Upper lobe of left lung (tissue), 6 donors: Measurements from ENCODE around the gene AFAP1L2. TPM values are rescaled to one million over a fixed set of nuclear protein-coding genes. Genes with fewer than 3 reads are reported as not detected.
A peak's percentile ranks its signal among the peaks of the same experiment; 100 is the strongest.

ENCODE experiments used
- ATAC-seq, 2 donors: fragments of 200-7000 bp; cut with Tn5 transposase; one replicate each; pipeline ENCODE4 v1.9.1; 2022; ENCODE audit warnings: mild to moderate bottlenecking in 2 of 2, moderate library complexity in 2 of 2; ENCODE audit not compliant: low FRiP score in 2 of 2
- DNase-seq, 2 donors: peaks; one replicate each; pipeline ENCODE4 v3.0.0-alpha.2; 2019 to 2020
- H3K27ac ChIP-seq, 4 donors: fragments of 200-600 bp; sonication (generic); one replicate each; pipeline ENCODE4 v1.5.1; 2016 to 2019
- H3K27me3 ChIP-seq, 4 donors: fragments of 200-600 bp; sonication (generic); one replicate each; pipeline ENCODE4 v1.5.1; 2017 to 2019
- H3K36me3 ChIP-seq, 4 donors: fragments of 200-600 bp; sonication (generic); one replicate each; pipeline ENCODE4 v1.5.1; 2016 to 2019
- H3K4me1 ChIP-seq, 4 donors: fragments of 200-600 bp; sonication (generic); one replicate each; pipeline ENCODE4 v1.5.1; 2018 to 2019
- H3K4me3 ChIP-seq, 4 donors: fragments of 200-600 bp; sonication (generic); one replicate each; pipeline ENCODE4 v1.5.1; 2017 to 2019; ENCODE audit warnings: mild to moderate bottlenecking in 2 of 4, moderate library complexity in 1 of 4
- H3K9me3 ChIP-seq, 4 donors: fragments of 200-600 bp; sonication (generic); one replicate each; pipeline ENCODE4 v1.5.1; 2018 to 2019
- EP300 ChIP-seq, 4 donors: sonication (generic); formaldehyde crosslinking; IDR thresholded peaks; one replicate each; pipeline ENCODE4 v1.5.1; 2017; ENCODE audit warnings: antibody characterized with exemption in 4 of 4, control low read depth in 2 of 4
- POLR2A ChIP-seq, 4 donors: fragments of 450-650 bp; IDR thresholded peaks; one replicate each; pipeline ENCODE4 v1.5.1; 2016 to 2017; ENCODE audit warnings: antibody characterized with exemption in 4 of 4, mild to moderate bottlenecking in 2 of 4
- POLR2AphosphoS5 ChIP-seq, 2 donors: sonication (generic); formaldehyde crosslinking; IDR thresholded peaks; one replicate each; pipeline ENCODE4 v1.5.1; 2017; ENCODE audit warnings: antibody characterized with exemption in 2 of 2
- WGBS, 2 donors: methylation state at CpG; one replicate each; pipeline ENCODE4 v1.1.5; 2017 to 2018; 5-methylcytosine and 5-hydroxymethylcytosine counted together
- total RNA-seq, 6 donors: library from RNA; depleted of rRNA in 4 of 6; stranded (reverse); fragments of >200 nt in 4 of 6; gene quantifications; one replicate each; pipeline versions ENCODE4 v1.1.0 to v1.2.1, GENCODE V29; 2016 to 2021
- TF ChIP-seq, protein P1 (sequence below), 6 experiments: fragments of 450-650 bp in 4 of 6; fragments of 200-600 bp in 2 of 6; sonication (generic) in 2 of 6; IDR thresholded peaks; one replicate each; pipeline ENCODE4 v1.5.1; 2016 to 2019; ENCODE audit warnings: antibody characterized with exemption in 6 of 6
- donor health status: DM: no; HTN: no; CAD: no; lungs with moderate emphysema.
- donor health status: DM: no; HTN: yes; CAD: no; lungs with severe emphysema.

AFAP1L2 gene
- total RNA-seq, 6 donors from 2014 or later: 2.3 to 9.6 (median 3.4) TPM

- H3K36me3 ChIP-seq: peaks cover 0 to 13% (median 6%) of the 10 kb centered on the region in 4 donors
- ATAC-seq (no peak), DNase-seq (no peak)
- H3K9me3 ChIP-seq: peaks cover 3 to 22% (median 16%) of the 10 kb centered on the region in 4 donors
- TF ChIP-seq, protein P1, sequence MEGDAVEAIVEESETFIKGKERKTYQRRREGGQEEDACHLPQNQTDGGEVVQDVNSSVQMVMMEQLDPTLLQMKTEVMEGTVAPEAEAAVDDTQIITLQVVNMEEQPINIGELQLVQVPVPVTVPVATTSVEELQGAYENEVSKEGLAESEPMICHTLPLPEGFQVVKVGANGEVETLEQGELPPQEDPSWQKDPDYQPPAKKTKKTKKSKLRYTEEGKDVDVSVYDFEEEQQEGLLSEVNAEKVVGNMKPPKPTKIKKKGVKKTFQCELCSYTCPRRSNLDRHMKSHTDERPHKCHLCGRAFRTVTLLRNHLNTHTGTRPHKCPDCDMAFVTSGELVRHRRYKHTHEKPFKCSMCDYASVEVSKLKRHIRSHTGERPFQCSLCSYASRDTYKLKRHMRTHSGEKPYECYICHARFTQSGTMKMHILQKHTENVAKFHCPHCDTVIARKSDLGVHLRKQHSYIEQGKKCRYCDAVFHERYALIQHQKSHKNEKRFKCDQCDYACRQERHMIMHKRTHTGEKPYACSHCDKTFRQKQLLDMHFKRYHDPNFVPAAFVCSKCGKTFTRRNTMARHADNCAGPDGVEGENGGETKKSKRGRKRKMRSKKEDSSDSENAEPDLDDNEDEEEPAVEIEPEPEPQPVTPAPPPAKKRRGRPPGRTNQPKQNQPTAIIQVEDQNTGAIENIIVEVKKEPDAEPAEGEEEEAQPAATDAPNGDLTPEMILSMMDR (IDR thresholded peaks at IDR 0.05): no peak
- TF ChIP-seq EP300 (IDR thresholded peaks at IDR 0.05): no peak
- TF ChIP-seq POLR2A (IDR thresholded peaks at IDR 0.05): no peak
- TF ChIP-seq POLR2AphosphoS5 (IDR thresholded peaks at IDR 0.05): no peak
- H3K27ac ChIP-seq: no peak overlapping the region
- H3K4me3 ChIP-seq: no peak overlapping the region
- no peaks in the 10 kb centered on the region for H3K27me3 ChIP-seq
- no peaks in the 10 kb centered on the region for H3K4me1 ChIP-seq
Measured at GRCh38 chr10:114294549-114294948, 109.8 kb downstream of the AFAP1L2 start.

- H3K36me3 ChIP-seq: peaks cover 0 to 13% (median 6%) of the 10 kb centered on the region in 4 donors
- 91% methylated on average over 5 of the region's 5 CpGs for WGBS, 2 donors
- peaks cover 3 to 22% (median 16%) of the 10 kb centered on the region in 4 donors for H3K9me3 ChIP-seq
- TF ChIP-seq POLR2A (IDR thresholded peaks at IDR 0.05): no peak
- no peak for TF ChIP-seq EP300 (IDR thresholded peaks at IDR 0.05)
- TF ChIP-seq, protein P1 (IDR thresholded peaks at IDR 0.05): no peak
- TF ChIP-seq POLR2AphosphoS5 (IDR thresholded peaks at IDR 0.05): no peak
- H3K27me3 ChIP-seq: no peaks in the 10 kb centered on the region
- DNase-seq: no peak
- no peak overlapping the region for H3K4me3 ChIP-seq
- peaks cover 0 to 4% (median 0%) of the 10 kb centered on the region in 4 donors for H3K4me1 ChIP-seq
- no peak overlapping the region for H3K27ac ChIP-seq
- no peak for ATAC-seq
Measured at GRCh38 chr10:114293075-114293474, 111.2 kb downstream of the AFAP1L2 start.

- H3K27ac ChIP-seq: no peak overlapping the region
- ATAC-seq: no peak
- peaks cover 0 to 11% (median under 1%) of the 10 kb centered on the region in 4 donors for H3K36me3 ChIP-seq
- DNase-seq: no peak
- H3K4me1 ChIP-seq: peaks cover 0 to 4% (median 0%) of the 10 kb centered on the region in 4 donors
- no peak for TF ChIP-seq POLR2AphosphoS5 (IDR thresholded peaks at IDR 0.05)
- TF ChIP-seq EP300 (IDR thresholded peaks at IDR 0.05): no peak
- no peak for TF ChIP-seq POLR2A (IDR thresholded peaks at IDR 0.05)
- TF ChIP-seq, protein P1 (IDR thresholded peaks at IDR 0.05): no peak
- 88 to 89% methylated on average over 7 to 8 of the region's 8 CpGs for WGBS, 2 donors
- peaks cover 3 to 17% (median 15%) of the 10 kb centered on the region in 4 donors for H3K9me3 ChIP-seq
- H3K27me3 ChIP-seq: no peaks in the 10 kb centered on the region
- no peak overlapping the region for H3K4me3 ChIP-seq
Measured at GRCh38 chr10:114291516-114291915, 112.8 kb downstream of the AFAP1L2 start.

GRCh38 chr10:114291076-114291475 lies 113.2 kb downstream of the AFAP1L2 start:
- H3K4me1 ChIP-seq: peaks cover 0 to 4% (median 0%) of the 10 kb centered on the region in 4 donors
- H3K9me3 ChIP-seq: peaks cover 3 to 12% (median 11%) of the 10 kb centered on the region in 4 donors
- no peak overlapping the region for H3K4me3 ChIP-seq
- no peak for ATAC-seq
- H3K27me3 ChIP-seq: no peaks in the 10 kb centered on the region
- 81 to 95% methylated on average over 4 to 6 of the region's 7 CpGs for WGBS, 2 donors
- TF ChIP-seq POLR2A (IDR thresholded peaks at IDR 0.05) (no peak), POLR2AphosphoS5 (IDR thresholded peaks at IDR 0.05) (no peak), EP300 (IDR thresholded peaks at IDR 0.05) (no peak)
- TF ChIP-seq, protein P1 (IDR thresholded peaks at IDR 0.05): no peak
- no peak for DNase-seq
- peaks cover 0 to 6% (median 0%) of the 10 kb centered on the region in 4 donors for H3K36me3 ChIP-seq
- no peak overlapping the region for H3K27ac ChIP-seq

DNA sequence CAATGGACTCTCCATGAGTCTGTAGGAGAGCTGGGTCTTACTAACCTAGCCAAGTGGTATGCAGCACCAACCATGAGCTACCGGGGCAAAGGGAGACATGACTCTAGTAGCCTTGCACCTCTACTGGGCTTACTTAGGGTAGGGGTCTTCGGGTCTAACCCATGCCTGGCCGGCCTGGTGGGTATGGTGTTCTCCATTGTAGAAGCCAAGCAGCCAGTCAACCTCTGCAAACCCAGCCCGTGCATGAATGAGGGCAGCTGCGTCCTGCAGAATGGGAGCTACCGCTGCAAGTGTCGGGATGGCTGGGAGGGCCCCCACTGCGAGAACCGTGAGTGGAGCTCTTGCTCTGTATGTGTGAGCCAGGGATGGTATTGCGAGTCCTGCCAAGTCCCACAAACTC lies 114.3 kb downstream of the AFAP1L2 start:
- DNase-seq: peak in 1 of 2 donors; percentile 36
- ATAC-seq: no peak
- TF ChIP-seq EP300 (IDR thresholded peaks at IDR 0.05): no peak
- no peak for TF ChIP-seq POLR2A (IDR thresholded peaks at IDR 0.05)
- TF ChIP-seq POLR2AphosphoS5 (IDR thresholded peaks at IDR 0.05): no peak
- TF ChIP-seq, protein P1 (IDR thresholded peaks at IDR 0.05): no peak
- peaks cover 0 to 2% (median 2%) of the 10 kb centered on the region in 4 donors for H3K9me3 ChIP-seq
- no peak overlapping the region for H3K4me3 ChIP-seq
- 96% methylated on average over 8 to 10 of the region's 10 CpGs for WGBS, 2 donors
- H3K36me3 ChIP-seq: no peaks in the 10 kb centered on the region
- no peak overlapping the region for H3K27ac ChIP-seq
- no peaks in the 10 kb centered on the region for H3K27me3 ChIP-seq
- H3K4me1 ChIP-seq: peaks cover 0 to 4% (median 0%) of the 10 kb centered on the region in 4 donors
